ENCODE measurements around the gene OR9A2.

DNA sequence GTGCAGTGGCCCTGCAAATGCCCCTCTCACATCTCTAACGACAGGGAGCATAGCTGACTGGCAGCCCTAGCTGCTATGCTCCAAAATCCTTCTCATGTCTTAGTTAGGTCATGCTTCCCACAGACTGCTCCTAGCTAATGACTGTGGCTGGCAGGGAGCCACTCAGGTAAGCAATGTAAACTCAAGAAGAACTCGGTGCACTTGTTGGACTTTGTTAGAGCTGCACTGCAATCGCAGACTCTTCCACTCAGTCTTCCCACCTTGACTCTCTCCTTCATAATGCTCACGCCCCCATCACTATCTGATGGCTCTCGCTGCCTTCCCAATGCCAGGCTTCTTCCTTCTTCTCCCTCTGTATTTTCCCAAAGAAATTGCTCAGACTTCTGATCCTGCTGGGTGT is 24.0 kb downstream of the OR9A2 start:
- TF ChIP-seq POLR2A (IDR thresholded peaks at IDR 0.05), result no peak
- TF ChIP-seq, protein P1, sequence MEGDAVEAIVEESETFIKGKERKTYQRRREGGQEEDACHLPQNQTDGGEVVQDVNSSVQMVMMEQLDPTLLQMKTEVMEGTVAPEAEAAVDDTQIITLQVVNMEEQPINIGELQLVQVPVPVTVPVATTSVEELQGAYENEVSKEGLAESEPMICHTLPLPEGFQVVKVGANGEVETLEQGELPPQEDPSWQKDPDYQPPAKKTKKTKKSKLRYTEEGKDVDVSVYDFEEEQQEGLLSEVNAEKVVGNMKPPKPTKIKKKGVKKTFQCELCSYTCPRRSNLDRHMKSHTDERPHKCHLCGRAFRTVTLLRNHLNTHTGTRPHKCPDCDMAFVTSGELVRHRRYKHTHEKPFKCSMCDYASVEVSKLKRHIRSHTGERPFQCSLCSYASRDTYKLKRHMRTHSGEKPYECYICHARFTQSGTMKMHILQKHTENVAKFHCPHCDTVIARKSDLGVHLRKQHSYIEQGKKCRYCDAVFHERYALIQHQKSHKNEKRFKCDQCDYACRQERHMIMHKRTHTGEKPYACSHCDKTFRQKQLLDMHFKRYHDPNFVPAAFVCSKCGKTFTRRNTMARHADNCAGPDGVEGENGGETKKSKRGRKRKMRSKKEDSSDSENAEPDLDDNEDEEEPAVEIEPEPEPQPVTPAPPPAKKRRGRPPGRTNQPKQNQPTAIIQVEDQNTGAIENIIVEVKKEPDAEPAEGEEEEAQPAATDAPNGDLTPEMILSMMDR (IDR thresholded peaks at IDR 0.05), result no peak
